ENCODE data around the gene MTHFD2. TPM values are rescaled to one million over a fixed set of nuclear protein-coding genes. Genes with fewer than 3 reads are reported as not detected.

The MTHFD2 gene
- total RNA-seq, 1 donor from 2014 or later = 17.8 TPM

- no peak for DNase-seq
- intact Hi-C loops (cut with micrococcal nuclease) = no loop called here
- Histone ChIP-seq H3K36me3 (no peaks in the 10 kb centered on the region), H3K9me3 (replicated peaks) (no peaks in the 10 kb centered on the region), H3K27ac (replicated peaks) (peak overlapping the region; percentile 95), H3K4me3 (peak overlapping the region; percentile 95), H3K4me1 (peaks cover 54% of the 10 kb centered on the region), H3K27me3 (ENCODE audit: low read depth) (no peaks in the 10 kb centered on the region)
- TF ChIP-seq CTCF (IDR thresholded peaks at IDR 0.05; ENCODE audit: borderline replicate concordance) = no peak
These were observed 373 bp upstream of the MTHFD2 start for GRCh38 chr2:74198023-74198460.

DNA sequence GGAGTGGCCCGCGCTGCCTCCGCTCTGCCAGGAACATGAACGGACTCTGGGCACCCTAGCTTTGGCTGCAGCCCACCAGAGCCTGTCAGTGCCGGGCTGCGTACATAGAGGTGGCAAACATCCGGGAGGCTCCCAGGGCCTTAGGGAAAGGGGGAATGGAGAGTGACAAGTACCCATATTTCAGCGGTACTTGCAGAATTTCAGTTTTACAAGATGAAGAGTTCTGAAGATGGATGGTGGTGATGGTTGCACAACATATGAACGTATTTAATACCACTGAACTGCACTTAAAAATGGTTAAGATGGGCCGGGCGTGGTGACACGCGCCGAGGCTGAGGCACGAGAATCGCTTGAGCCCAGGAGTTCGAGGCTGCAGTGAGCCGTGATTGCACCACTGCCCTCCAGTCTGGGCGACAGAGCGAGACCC lies 873 bp downstream of the MTHFD2 start:
- no peak for DNase-seq
- Histone ChIP-seq H3K36me3 (no peaks in the 10 kb centered on the region), H3K27me3 (ENCODE audit: low read depth) (no peaks in the 10 kb centered on the region), H3K9me3 (replicated peaks) (no peaks in the 10 kb centered on the region), H3K4me3 (peak overlapping the region; percentile 95), H3K4me1 (peaks cover 65% of the 10 kb centered on the region), H3K27ac (replicated peaks) (peak overlapping the region; percentile 95)
- intact Hi-C loops (cut with micrococcal nuclease) = no loop called here
- TF ChIP-seq CTCF (IDR thresholded peaks at IDR 0.05; ENCODE audit: borderline replicate concordance) = no peak

GRCh38 chr2:74199871-74200305 lies 1.5 kb downstream of the MTHFD2 start:
- peak overlapping the region; percentile 95 for H3K4me3 ChIP-seq
- peak overlapping the region; percentile 95 for H3K27ac ChIP-seq (replicated peaks)
- no peaks in the 10 kb centered on the region for H3K27me3 ChIP-seq (ENCODE audit: low read depth)
- H3K9me3 ChIP-seq (replicated peaks) = no peaks in the 10 kb centered on the region
- H3K4me1 ChIP-seq = peaks cover 71% of the 10 kb centered on the region
- no peaks in the 10 kb centered on the region for H3K36me3 ChIP-seq
- intact Hi-C loops (cut with micrococcal nuclease) = no loop called here
- TF ChIP-seq CTCF (IDR thresholded peaks at IDR 0.05; ENCODE audit: borderline replicate concordance) = no peak
- DNase-seq = no peak

GRCh38 chr2:74201196-74201595 lies 2.8 kb downstream of the MTHFD2 start:
- no peak for DNase-seq
- Histone ChIP-seq H3K4me3 (peak overlapping the region; percentile 95), H3K27me3 (ENCODE audit: low read depth) (no peaks in the 10 kb centered on the region), H3K36me3 (no peaks in the 10 kb centered on the region), H3K9me3 (replicated peaks) (no peaks in the 10 kb centered on the region), H3K27ac (replicated peaks) (peak overlapping the region; percentile 95), H3K4me1 (peaks cover 84% of the 10 kb centered on the region)
- no peak for TF ChIP-seq CTCF (IDR thresholded peaks at IDR 0.05; ENCODE audit: borderline replicate concordance)
- intact Hi-C loops (cut with micrococcal nuclease) = no loop called here

DNA sequence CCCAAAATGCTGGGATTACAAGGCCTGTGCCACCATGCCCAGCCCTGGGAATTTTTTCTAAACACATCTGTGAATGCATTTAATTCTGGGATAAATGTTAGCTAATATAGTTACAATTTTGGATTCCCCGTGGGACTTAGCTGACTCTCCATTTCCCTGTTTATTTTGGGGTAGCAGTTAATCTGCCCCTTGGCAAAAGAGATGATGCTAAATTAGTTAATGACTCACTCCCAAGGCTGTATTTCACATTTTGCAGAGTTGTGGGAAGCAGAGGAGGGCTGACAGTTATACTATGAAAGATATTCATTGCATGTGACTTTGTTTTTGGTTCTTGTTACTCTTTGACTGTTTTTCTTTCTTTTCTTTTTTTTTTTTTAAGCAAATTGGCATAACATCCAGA lies 3.2 kb downstream of the MTHFD2 start:
- H3K4me3 ChIP-seq = peak overlapping the region; percentile 95
- DNase-seq = no peak
- H3K27me3 ChIP-seq (ENCODE audit: low read depth) = no peaks in the 10 kb centered on the region
- H3K36me3 ChIP-seq = no peaks in the 10 kb centered on the region
- H3K9me3 ChIP-seq (replicated peaks) = no peaks in the 10 kb centered on the region
- intact Hi-C loops (cut with micrococcal nuclease) = no loop called here
- H3K27ac ChIP-seq (replicated peaks) = peak overlapping the region; percentile 95
- no peak for TF ChIP-seq CTCF (IDR thresholded peaks at IDR 0.05; ENCODE audit: borderline replicate concordance)
- peaks cover 88% of the 10 kb centered on the region for H3K4me1 ChIP-seq
